ENCODE data around the gene VKORC1.

The VKORC1 gene

GRCh38 chr16:31042866-31043265, 51.7 kb downstream of the VKORC1 start:
- Histone ChIP-seq H3K36me3 (peaks cover 59% of the 10 kb centered on the region), H3K4me2 (no peak overlapping the region), H3K9ac (no peak overlapping the region), H3K27me3 (no peaks in the 10 kb centered on the region), H3K4me1 (no peaks in the 10 kb centered on the region), H4K20me1 (no peaks in the 10 kb centered on the region), H3K27ac (no peak overlapping the region), H3K4me3 (no peak overlapping the region), H3K9me3 (no peaks in the 10 kb centered on the region)
- TF ChIP-seq Cebpa-rat (IDR thresholded peaks at IDR 0.05) = no peak
